H7 (cell line): ENCODE measurements around the gene SLC25A34. TPM values are rescaled to one million over a fixed set of nuclear protein-coding genes. Genes with fewer than 3 reads are reported as not detected.

ENCODE experiments used
- DNase-seq: peaks from one replicate; pipeline ENCODE4 v3.0.0; 2012
- H3K27me3 ChIP-seq: 2 replicates; pipeline ENCODE4 v1.6.0; 2011; ENCODE audit warnings: mild to moderate bottlenecking, low read length; ENCODE audit not compliant: control insufficient read depth, insufficient read depth
- H3K36me3 ChIP-seq: replicated peaks from 2 replicates; pipeline ENCODE4 v1.5.1; 2011; ENCODE audit warnings: low read length; ENCODE audit not compliant: control insufficient read depth, insufficient read depth
- H3K4me3 ChIP-seq: 2 replicates; pipeline ENCODE4 v1.5.1; 2011; ENCODE audit warnings: low read depth, mild to moderate bottlenecking, control low read depth, low read length, moderate library complexity; ENCODE audit not compliant: insufficient read depth
- total RNA-seq: library from RNA; depleted of rRNA; stranded (reverse); fragments of >200 nt; shearing (Covaris generic); gene quantifications from 2 replicates; pipeline ENCODE4 v1.2.3, GENCODE V29; 2014

SLC25A34 gene
- total RNA-seq, 1 experiment from 2014 or later, result 1.7 TPM

DNA sequence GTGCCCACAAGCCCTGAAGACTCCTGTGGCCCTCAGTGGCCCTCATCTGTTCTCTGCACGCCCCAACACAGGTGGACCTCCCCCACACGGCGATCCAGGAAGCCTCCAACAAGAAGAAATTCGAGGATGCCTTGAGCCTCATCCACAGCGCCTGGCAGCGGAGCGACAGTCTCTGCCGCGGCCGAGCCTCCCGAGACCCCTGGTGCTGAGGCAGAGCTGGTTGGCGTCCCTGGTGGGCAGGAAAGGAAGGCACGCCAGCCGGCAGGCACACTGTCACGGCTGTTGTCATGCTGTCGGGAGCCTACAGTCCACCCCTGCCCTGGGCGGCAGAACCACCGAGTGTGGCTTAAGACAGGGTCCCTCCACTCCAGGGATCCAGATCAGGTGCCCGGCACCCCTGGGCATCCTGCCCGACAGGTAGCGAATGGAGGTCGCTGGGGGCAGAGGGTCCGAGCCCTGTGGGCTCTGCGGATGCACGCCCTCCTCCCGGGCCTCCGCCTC lies 2.3 kb upstream of the SLC25A34 start:
- H3K4me3 ChIP-seq, result no peak overlapping the region
- DNase-seq, result peak; percentile 68
- peaks cover 5% of the 10 kb centered on the region for H3K36me3 ChIP-seq
- no peaks in the 10 kb centered on the region for H3K27me3 ChIP-seq

DNA sequence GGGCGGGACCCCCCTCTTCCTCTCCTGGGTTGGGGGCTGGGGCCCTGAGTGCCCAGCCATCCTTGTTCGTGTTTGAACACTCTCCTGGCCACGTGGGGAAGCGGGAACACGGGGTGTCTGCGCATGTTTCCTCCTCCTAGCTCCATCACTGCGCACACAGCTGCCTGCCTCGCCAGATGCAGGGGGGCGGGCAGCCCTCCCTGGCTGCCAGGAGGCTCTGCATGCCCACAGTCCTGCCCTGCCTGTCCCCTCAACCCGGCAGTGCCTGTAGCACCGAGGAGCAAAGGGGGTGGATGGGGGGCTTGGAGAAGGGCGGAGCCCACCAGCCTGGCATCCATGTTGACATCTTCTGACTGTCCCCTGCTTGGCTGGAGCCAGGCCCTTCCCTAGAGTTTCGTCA lies 1.8 kb upstream of the SLC25A34 start:
- no peaks in the 10 kb centered on the region for H3K27me3 ChIP-seq
- H3K36me3 ChIP-seq, result peaks cover 5% of the 10 kb centered on the region
- no peak overlapping the region for H3K4me3 ChIP-seq
- DNase-seq, result peak; percentile 65

DNA sequence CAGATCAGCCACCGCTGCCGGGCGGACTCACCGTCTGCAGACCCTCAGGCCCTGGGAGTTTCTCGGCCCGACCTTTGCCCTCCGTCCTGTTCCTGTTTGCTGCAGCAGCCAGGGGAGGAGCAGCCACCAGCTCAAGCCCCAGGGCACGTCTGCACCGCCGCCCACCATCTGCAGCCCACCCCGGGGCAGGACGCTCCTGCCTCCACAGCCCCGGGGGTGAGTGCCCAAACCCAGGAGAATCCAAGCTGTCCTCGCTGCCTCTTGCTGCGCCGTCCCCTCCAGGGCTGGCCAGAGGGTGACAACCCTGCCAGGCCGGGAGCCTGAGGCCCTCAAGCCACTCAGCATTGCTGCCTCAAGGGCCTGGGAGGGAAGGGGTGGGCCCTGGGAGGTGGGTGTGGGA lies 1.2 kb upstream of the SLC25A34 start:
- peak; percentile 65 for DNase-seq
- Histone ChIP-seq H3K36me3 (peaks cover 5% of the 10 kb centered on the region), H3K27me3 (no peaks in the 10 kb centered on the region)

DNA sequence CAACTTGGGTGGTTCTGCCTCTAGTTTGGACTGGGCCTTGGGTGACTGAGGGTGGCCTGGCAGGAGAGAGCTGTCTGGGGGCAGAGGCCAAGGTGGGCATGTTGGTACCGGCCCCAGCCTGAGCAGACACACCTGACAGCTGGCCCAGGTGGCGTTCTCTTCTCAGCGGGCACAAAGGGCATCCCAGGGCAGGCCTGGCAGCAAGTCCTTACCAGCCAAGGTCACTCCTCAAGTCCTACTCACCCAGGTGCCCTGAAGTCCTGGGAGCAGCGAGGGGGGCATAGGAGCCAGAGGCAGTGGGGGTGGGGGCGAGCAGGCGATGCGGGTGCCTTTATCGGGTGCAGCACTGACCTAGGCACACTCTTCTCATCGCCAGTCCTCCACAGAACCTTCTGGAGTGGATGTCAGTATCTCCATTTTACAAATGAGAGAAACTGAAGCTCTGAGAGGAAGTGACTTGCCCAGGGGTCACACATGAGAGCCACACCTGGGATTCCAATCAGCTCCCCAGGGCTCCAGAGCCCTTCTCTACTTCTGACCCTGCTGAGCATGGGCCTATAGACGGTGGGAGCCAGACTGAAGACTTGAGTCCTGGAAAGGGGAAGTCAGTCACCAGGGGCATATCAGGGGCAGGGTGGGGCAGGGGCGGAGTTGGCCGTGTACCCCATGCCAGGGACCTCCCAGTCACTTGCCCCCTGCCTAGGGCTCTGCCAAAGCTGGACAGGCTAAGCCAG lies 587 bp upstream of the SLC25A34 start:
- Histone ChIP-seq H3K4me3 (no peak overlapping the region), H3K36me3 (peaks cover 5% of the 10 kb centered on the region)

More for the DNA sequence above, 1.2 kb upstream of the SLC25A34 start:
- no peak overlapping the region for H3K4me3 ChIP-seq

DNA sequence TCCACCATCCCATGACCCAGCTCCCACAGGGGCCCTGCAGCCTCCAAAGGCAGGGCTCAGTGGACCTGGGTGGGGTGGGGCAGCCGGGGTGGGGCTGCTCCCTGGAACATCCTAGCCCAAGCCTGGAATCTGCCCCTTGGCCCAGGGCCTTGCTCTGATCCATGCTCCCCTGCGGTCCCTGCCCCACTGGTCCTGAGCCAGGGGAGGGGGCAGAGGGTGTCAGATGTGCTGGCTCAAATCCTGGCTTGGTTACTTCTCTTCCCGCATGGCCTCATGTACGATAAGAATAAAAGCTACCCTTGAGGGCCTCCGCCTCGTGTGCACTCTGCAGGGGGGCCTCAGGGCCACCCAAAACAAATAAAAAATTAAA lies 819 bp downstream of the SLC25A34 start:
- H3K4me3 ChIP-seq, result no peak overlapping the region
- peaks cover 3% of the 10 kb centered on the region for H3K36me3 ChIP-seq
- peak; percentile 67 for DNase-seq
- no peaks in the 10 kb centered on the region for H3K27me3 ChIP-seq

More for the DNA sequence above, 587 bp upstream of the SLC25A34 start:
- H3K27me3 ChIP-seq, result no peaks in the 10 kb centered on the region
- peak; percentile 50 for DNase-seq

DNA sequence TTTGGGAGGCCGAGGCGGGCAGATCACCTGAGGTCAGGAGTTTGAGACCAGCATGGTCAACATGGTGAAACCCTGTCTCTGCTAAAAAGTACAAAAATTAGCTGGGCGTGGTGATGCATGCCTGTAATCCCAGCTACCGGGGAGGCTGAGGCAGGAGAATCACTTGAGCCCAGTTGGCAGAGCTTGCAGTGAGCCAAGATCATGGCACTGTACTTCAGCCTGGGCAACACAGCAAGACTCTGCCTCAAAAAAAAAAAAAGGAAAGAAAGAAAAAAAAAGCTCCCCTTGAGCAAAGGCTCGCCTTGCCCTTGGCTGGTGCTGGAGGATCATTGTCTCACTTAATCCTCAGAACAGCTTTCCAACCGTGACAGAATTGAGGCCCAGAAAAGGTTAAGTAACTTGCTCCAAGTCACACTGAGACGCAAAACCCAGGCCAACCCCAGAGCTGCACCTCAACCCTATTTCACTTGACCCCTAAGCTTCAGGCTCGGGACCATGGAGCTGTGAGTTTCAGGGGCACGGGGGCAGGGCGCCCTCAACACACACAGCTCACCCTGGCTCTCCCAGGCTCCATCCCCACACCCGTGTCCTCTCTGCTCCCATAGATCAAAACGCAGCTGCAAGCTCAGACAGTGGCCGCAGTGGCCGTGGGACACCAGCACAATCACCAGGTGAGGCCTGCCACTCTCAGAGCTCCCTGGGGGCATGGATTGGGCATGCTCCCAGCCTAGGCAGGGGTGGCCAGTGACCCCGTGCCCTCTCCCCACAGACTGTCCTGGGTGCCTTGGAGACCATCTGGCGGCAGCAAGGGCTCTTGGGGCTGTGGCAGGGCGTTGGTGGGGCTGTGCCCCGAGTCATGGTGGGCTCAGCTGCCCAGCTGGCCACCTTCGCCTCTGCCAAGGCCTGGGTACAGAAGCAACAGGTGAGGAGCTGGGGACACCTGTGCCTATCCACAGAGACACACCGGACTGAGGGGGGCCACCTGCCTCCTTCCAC lies 1.6 kb downstream of the SLC25A34 start:
- Histone ChIP-seq H3K4me3 (no peak overlapping the region), H3K36me3 (peaks cover 3% of the 10 kb centered on the region), H3K27me3 (no peaks in the 10 kb centered on the region)
- DNase-seq, result peak; percentile 58

DNA sequence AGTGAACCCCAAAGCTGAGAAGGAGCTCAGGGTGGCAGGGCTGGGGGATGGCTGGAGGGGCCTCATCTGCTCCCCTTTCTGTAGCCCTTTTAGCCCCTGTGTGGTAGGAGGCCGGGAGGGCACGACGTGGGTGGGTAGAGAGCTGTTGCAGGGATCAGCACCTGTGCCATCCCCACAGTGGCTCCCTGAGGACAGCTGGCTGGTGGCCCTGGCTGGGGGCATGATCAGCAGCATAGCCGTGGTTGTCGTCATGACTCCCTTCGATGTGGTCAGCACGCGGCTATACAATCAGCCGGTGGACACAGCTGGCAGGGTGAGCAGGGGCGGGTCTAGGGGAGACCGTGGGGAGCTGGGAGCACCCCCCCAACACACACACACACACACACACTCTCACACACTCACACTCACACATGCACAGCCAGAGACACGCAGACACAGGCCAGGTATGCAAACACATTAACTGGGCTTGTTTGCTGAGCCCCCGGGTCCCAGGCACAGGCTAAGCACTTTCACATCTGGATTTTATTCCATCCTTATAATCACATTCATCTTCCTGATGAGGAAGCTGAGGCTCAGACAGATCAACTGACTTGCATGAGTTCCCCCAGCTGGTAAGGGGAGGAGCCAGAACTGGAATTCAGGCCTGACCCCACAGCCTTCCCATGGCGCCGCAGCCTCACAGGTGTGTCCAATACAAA lies 2.5 kb downstream of the SLC25A34 start:
- DNase-seq, result peak; percentile 52
- Histone ChIP-seq H3K27me3 (no peaks in the 10 kb centered on the region), H3K4me3 (no peak overlapping the region), H3K36me3 (peaks cover 1% of the 10 kb centered on the region)

DNA sequence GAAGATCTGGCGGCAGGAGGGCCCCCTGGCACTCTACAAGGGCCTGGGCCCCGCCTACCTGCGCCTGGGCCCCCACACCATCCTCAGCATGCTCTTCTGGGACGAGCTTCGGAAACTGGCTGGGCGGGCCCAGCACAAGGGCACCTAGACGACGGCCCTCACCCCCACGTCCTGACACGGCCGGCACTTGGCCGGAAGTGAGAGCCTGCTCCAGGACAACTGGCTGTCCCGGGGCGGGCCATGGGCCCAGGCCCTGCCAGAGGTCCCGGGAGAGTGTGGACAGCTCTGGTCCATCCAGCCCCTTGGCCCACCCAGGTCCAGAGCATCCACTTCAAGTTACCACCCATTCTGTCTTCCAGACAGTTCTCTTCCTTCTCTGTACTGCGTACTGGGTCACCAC lies 3.2 kb downstream of the SLC25A34 start:
- Histone ChIP-seq H3K27me3 (no peaks in the 10 kb centered on the region), H3K36me3 (no peaks in the 10 kb centered on the region), H3K4me3 (no peak overlapping the region)
- DNase-seq, result peak; percentile 54

DNA sequence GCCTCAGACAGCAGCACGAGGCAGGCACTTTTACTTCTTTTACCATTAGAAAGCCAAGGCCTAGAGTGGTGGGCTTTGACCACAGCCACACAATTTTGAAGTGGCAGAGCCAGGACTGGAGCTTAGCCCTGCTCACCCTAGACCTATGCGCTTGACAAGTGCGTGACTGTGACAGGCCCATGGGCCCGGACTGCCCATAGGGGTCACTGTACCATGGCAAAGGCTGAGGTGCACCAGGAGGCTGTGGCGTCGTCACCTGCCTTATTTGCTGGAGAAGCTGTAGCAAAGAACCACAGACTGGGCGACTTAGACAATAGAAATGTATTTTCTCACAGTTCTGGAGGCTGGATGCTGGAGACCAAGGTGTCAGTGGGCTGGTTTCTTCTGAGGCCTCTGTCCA lies 3.7 kb downstream of the SLC25A34 start:
- Histone ChIP-seq H3K36me3 (no peaks in the 10 kb centered on the region), H3K27me3 (no peaks in the 10 kb centered on the region)
- DNase-seq, result peak; percentile 74

DNA sequence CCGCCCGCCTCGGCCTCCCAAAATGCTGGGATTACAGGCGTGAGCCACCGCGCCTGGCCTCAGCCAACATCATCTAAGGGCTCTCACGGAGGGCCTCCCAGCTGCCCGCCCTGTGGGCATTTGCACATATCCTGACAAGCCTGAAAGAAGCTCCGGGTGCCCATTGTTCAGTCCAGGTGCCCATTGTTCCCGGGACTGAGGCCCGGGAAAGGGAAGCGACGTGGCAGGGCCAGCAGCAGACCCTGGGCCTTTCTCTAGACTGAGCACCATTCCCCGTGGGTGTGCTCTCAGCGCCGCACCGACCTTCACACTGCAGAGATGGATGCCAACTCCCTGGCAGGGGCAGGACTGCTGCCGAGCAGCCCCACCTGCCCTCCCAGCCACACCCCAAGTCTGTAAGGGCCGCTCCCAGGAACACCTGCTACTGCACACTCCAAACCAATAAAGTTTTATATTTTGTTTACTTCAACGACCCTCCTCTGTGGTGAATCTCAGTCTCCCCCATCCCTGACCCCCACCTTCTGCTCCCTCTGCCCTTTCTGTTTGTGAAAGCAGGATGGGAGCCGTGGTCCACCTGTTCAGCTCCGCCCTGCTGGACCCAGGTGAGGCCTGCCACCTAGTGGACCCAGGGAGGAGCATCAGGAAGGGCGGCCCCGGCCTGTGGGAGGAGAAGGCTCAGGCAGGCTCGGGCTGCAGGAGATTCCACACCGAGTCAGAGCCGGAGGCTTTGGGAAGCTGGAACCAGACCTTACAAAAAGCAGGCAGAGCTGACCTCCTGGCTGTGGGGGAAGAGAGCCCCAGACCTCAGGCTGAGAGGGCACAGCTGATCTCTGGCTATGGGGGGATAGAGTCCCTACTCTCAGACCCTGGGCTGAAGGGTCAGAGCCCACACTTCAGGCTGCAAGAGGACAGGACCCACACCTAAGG lies 5.1 kb downstream of the SLC25A34 start:
- H3K36me3 ChIP-seq, result no peaks in the 10 kb centered on the region
- no peaks in the 10 kb centered on the region for H3K27me3 ChIP-seq
- no peak overlapping the region for H3K4me3 ChIP-seq
- peak; percentile 97 for DNase-seq

More for the DNA sequence above, 3.7 kb downstream of the SLC25A34 start:
- no peak overlapping the region for H3K4me3 ChIP-seq

DNA sequence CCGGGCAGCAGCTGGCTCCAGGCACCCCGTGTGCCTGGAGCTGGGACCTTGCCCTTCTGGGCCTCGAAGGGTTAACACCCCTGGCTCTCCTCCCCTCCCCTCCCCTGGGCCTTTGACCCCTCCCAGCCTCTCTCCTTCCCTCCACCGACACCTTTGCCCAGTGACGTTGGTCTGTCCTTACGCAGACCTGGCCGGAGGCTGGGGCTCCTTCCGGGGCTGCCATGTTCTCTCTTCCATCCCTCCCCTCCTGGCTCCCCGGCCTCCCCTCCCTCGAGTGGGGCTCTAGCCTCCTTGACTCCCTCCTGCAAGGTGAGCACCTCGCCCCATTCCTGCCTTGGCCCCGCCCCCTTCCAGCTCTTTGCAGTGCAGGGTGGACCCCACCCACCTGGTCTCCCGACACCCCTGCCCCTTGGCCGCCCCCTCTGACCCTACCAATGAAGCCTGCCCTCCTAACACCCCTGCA lies 6.3 kb downstream of the SLC25A34 start, which contains the start of gene TMEM82:
Gene TMEM82 (plus strand): TSS at position 161 of the 463 bp plus-strand sequence. CDS start 61 bp downstream, at position 222.
- H3K27me3 ChIP-seq, result no peaks in the 10 kb centered on the region
- H3K36me3 ChIP-seq, result no peaks in the 10 kb centered on the region
- peak; percentile 95 for DNase-seq
- H3K4me3 ChIP-seq, result no peak within 1 kb of the TSS

DNA sequence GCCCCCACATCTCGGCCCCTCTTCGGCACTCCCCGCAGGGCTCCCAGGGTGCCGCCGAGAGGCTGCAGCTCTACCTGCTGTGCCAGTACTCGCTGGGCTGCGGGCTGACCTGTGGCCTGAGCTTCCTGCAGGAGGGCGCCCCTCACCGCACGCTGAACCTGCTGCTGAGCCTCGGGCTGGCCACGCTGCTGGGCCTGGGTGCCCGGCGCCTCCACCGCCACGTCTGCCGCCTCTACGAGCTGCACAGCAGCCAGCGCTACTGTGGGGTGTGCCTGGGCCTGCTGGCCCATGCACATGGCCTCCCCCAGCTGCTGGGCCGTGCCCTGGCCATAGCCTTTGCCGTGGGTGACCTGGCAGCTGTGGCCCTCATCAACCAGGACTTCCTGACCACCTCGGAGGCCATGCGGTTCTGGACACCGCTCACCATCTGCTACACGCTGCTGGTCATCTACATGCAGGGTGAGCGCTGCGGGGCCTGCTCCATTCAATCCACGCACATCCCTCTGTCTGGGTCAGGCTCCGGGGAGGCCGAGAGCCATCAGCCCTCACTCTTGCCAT lies 8.1 kb downstream of the SLC25A34 start:
- H3K36me3 ChIP-seq, result no peaks in the 10 kb centered on the region
- DNase-seq, result no peak
- no peak overlapping the region for H3K4me3 ChIP-seq
- no peaks in the 10 kb centered on the region for H3K27me3 ChIP-seq

DNA sequence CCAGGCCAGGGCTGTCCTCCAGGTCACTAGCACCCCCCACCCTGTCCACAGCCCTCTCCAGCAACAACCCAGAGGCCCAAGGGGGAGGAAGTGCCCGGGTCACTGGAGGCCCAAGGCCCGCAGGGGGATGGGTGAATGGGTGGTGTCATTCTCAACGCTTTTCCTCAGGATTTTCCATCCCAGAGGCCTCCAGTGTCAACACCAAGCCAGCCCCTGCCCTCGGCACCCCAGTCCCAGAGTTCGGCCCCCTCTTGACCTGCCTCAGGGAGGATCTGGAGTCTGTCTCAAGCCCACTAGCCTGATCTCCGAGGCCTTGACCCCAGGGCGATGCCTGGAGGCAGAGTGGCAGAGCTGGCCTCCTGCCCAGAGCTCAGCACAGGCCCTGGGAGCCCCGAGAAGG lies 11.3 kb downstream of the SLC25A34 start:
- DNase-seq, result no peak
- Histone ChIP-seq H3K27me3 (no peaks in the 10 kb centered on the region), H3K4me3 (no peak overlapping the region), H3K36me3 (no peaks in the 10 kb centered on the region)
